Erythroblast (primary cell): ENCODE results near the gene SMIM20.

Source experiments
- DNase-seq, 2 experiments: peaks; one replicate each; lab custom pipeline; 2025; lab: John Stamatoyannopoulos, UW
- GATA1 ChIP-seq: IDR thresholded peaks from 2 replicates; pipeline ENCODE4 v1.6.1; 2011; ENCODE audit warnings: low read depth, mild to moderate bottlenecking, control low read depth, low read length, moderate library complexity
- POLR2A ChIP-seq: IDR thresholded peaks from 2 replicates; pipeline ENCODE4 v1.6.1; 2011; ENCODE audit warnings: mild to moderate bottlenecking, low read length

The SMIM20 gene

DNA sequence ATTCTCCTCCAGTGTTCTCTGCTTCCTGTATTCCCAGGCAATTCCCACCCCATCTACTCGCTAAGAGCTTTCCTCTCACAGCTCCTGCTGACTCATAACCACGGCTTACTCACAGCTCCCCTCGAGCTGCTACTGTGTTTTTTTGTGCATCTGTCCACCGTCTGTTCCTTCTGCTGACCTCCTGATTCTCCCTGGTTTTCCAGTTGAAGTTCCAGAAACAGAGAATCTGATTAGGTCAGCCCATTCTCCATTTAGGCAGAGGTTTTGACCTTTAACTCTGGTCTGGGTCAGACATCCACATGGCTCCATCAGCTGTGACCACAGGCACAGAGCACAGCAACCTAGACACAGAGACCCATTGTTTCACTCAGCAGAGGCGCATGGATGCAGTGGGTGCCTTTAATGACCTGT lies 5.5 kb upstream of the SMIM20 start:
- no peak for TF ChIP-seq GATA1
- TF ChIP-seq POLR2A = no peak
- no peak for DNase-seq

DNA sequence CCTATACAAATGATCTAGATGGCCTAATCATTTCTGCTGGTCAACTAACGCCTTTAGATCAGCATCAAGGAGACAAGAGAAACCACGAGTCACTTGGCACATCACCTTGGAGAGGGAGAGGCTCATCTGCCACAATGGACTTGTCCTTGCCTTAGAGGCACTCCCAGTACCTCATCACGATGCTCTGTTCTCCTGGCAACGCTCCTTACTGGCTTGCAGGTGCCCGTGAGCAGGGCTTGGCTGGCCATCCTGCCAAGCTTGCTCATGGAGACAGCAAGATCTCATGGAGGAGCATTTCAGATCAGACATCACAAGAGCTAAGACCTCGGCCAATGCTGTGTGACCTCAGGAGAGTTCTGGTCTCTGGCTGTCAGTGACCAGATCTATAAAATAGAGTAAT lies 2.7 kb upstream of the SMIM20 start:
- TF ChIP-seq POLR2A (no peak), GATA1 (no peak)
- no peak for DNase-seq

DNA sequence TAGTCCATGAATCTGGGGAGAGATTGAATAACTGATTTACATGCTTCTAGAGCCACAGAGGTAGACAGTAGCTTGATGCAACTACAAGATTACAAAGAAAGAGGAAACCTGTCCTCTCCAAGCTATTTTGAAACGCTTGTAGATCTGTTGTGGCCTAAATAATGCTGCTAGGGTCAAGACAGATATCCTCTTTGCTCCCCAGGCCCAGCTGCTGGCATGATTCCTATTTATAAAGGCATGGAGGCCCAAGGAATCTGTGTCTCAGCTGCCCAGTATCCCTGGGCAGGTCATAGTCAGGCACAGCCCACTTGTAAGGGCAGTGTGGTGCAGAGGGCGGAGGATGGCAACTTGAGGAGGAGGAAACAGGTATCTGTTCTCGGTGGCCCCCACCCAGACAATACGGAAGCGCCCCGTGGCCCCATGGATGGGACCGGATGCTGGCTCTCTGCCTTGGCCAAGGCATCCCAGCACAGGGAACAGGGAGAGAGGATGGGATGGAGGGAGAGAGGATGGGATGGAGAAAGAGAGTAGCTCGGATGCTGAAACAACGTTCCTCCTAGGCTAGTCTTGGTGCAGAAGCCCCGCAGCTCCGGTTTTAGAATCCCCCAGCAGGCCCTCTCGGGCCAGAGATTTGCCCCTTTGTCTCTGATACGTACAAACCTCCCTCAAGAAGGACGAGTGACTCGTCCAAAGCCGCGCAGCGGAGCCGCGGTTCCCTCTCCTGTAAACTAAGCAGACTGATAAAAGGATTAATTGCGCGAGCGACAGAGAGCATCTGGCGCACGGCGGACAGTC lies 767 bp upstream of the SMIM20 start:
- no peak for TF ChIP-seq POLR2A
- no peak for TF ChIP-seq GATA1

DNA sequence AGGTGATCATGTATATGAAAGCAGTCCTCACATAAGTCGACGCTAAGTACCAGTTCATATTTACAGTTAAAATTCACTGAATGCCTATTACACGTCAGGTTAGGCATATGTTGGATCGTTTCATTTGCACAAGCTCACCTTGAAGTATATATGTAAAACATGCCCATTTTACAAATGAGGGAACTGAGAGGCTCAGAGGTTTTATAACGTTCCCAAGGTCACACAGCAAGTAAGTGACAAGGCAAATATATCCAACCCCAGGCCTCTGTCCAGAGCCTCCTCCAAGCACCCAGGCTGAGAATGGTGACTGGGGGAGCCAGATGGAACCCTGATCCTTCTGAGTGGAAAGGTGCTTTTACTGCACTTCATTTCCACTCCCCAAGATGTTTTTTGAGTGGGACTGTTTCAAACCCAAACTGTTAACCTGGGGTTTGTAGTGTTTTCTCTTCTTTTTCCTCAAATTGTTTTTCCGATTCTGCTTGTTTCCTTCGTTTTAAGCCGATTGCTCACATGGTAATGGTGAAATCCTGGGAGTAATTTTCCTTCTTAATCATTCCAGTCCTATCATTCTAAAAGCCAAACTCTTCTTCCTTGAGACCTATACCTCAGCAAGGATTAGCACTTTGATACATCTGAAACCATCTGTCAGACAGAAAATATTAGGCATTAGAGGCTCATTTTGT lies 791 bp downstream of the SMIM20 start:
- DNase-seq = no peak
- TF ChIP-seq GATA1 (no peak), POLR2A (no peak)

More for the DNA sequence above, 767 bp upstream of the SMIM20 start:
- DNase-seq = no peak

DNA sequence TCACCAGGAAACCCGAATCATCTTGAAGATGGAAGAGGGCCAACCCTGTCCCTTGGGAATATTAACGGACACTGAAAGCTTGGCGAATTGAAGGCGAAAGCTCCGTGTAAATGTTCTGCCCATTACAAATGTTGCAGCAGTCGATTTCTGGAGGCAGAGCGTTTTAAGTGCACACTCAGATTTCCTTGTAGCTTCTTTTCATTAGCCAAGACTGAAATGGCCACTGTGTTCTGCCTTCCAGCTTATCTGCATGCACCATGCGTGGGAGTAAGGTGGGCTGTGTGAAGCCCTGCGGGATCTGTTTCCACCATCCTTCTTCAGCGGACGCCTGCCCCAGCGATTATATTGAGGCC lies 1.3 kb downstream of the SMIM20 start:
- TF ChIP-seq POLR2A (no peak), GATA1 (no peak)
- DNase-seq = peak in 1 of 2 experiments; percentile 23

DNA sequence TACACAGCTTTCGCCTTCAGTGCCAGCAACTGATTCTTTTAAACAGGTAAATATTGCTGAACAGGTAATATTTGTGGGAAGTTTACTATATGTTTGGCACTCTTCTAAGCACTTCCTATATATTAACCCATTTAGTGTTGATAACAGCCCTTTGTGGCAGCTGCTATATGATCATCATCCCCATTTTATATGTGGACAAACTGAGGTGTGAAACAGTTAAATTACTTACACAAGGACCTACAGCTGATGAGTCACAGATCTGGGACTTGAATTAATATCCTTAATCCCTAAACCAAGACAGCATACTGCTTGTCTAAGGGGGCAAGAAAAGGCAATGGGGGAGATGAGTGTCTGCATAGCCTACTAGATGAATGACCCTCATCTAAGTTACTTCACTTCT lies 2.9 kb downstream of the SMIM20 start:
- DNase-seq = no peak
- TF ChIP-seq POLR2A (no peak), GATA1 (no peak)

DNA sequence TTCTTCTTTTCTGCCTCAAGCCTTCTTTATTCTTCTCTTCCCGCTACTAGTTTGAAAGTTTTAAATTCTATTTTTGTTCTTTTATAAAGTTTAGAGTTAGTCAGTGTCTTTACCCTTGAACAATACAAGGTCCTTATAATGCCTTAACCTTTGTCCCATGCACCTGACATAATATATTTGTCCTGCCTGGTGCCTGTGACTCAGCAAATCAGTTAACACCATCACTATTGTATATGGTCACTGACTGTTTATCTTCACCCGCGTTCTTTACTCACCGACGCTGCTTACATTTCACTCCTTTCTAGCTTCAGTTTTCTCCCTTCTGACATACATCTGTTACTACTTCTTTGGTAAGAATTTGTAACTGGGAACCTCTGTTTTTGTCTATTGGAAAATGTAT lies 5.7 kb downstream of the SMIM20 start:
- TF ChIP-seq POLR2A (no peak), GATA1 (no peak)
- DNase-seq = peak; percentile 5 to 7

DNA sequence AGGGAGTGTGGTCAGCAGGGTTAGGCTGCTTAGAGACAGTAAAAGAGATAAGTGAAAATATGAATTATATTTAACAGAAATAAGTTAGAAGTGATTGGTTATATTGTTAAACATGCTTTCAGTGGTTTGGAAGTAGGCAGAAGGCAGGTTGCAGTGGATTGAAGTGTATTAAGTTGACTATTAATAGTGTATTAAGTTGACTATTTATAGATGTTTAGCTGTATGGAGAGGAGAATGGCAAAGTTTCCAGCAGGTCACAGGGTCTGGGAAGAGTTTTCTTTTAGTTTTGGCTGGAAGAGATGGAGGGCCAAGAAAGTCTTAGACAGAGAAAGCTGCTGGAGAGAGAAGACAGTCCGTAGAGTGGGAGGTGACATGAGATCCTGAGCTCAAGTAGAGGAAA lies 7.9 kb downstream of the SMIM20 start:
- TF ChIP-seq GATA1 = no peak
- TF ChIP-seq POLR2A = no peak
- no peak for DNase-seq

DNA sequence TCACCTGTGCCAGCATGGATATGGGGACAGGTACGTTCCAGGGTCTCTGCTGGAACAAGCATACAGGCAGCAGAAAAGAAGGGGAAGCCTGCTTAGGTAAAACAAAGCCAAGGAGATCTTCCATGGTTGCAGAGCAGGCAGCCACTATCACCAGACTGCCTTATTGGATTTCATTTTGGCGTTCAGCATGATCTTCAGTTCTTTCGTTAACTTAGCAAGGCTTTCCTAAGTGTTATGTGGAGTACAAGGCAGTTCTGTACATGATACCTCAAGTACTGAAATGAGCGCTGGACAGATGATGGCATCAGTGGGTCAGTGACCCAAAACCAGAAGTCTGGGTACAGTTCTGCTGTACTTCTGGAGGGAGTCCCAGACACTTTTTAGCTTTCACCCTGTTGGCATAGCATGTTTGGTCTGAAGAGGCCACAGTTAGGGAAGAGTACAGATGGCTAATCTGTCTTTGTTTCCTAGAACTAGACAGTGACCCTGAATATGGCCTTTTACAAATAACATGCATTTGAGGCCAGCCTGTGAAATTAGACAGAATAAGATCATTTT lies 8.9 kb downstream of the SMIM20 start:
- TF ChIP-seq POLR2A = no peak
- no peak for TF ChIP-seq GATA1
- no peak for DNase-seq

DNA sequence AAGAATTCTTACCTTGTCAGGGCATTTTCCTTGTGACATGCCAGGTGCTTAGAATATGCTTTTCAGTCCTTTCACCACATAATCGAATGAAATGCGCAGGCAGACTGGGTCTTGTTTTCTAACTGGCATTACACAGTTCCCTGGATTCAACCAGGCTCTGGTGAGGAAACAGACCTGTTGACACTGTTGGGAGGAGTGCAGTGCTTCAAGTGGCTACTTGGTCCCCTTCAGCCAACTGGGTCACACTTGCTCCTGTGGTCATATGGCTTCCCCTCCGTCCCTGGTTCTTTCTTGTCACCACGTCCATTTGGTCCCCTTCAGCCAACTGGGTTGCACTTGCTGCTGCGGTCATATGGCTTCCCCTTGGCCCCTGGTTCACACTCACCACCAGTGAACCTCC lies 9.7 kb downstream of the SMIM20 start:
- no peak for DNase-seq
- TF ChIP-seq GATA1 = no peak
- TF ChIP-seq POLR2A = no peak

DNA sequence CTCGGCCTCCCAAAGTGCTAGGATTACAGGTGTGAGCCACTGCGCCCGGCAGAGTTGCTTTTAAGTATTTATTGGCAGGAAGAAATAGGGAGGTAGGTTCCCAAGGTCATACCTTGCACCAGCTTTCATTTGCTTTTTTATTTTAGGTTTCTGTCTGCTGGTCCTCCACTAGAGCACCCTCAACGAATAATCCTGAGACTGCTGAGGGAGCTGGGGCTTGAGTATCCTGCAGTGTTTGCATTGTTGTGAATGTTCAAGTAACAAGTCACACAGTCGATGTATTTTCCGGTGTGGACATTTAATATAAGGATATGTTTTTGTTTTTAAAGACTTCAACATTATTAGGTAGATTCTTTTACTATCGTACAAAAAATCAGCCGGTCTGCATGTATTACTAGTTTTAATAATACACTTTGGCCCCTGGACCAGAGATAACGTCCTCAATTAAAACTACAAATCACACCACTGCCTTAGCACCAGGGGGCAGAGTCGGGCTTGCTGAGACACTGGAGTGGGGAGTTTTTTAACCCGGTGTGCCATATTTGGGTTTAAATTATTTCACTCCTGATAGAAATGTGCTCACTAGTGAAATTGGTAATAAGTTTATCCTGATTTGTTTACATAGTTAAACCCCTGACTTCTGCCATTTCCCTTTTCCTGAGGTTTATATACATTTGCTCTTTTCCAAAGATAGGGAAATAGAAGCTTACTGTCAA lies 11.6 kb downstream of the SMIM20 start:
- DNase-seq = peak; percentile 24 to 56
- TF ChIP-seq POLR2A (no peak), GATA1 (no peak)

DNA sequence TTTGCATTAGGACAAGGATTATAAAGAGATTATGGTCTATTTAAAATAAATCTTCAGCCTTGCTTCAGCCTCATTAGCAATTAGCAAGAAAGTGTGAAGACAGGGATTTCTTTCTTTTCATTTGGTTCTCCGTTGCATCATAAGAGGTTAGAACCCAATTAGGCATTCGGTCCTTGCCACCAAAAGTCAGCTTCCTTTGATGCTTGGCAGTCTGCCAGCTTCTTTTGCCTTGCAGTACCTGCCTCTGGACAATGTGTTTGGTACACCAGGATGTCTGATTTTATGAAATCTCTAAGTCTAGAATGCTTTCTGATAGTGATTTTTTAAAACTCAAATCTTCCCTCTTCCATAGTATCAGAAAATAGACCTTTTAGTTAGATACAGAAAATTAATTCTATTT lies 12.4 kb downstream of the SMIM20 start:
- DNase-seq = peak in 1 of 2 experiments; percentile 12
- TF ChIP-seq POLR2A = no peak
- TF ChIP-seq GATA1 = no peak

DNA sequence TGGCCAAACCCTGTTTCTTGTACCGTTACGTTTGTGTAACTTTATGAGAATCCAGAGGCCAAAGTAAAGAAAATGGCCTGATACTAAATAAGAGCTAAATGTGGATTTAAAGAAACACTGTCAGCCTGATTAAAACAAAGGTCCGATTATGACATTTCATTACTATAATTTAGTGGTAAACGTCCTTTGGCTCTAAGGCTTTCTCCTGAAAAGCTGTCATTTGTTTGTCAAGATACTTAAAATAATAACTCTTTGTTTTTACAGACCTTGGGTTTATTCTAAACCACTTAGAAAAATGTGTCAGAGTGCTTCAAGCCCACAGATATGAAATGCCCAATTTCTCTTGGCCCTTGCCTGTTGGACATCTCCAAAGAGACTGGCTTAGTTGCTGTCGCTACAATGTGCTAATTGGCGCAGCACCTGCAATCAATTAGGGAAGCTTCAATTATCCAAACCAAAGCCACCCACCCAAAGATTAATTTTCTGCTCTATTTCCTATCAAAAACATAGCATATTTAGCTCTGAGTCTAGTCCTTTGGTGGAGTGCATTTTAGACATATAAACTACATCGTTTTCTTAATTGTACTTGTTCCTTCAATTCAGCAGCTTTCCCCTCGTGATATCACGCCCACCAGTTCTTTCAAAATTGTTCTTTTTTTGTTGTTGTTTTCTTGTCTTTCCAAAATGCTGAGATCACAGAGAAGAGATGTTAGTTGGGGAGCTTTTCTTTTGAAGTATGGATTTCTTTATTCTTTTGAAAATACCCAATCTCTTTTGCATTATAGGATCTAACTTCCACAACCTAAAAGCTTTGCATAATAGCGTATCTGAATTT lies 13.6 kb downstream of the SMIM20 start:
- TF ChIP-seq GATA1 (no peak), POLR2A (no peak)

More for the DNA sequence above, 13.6 kb downstream of the SMIM20 start:
- DNase-seq = no peak
